Spleen (tissue), 7 donors: Measurements from ENCODE around the gene PLEKHA1.

Source experiments
- CTCF ChIP-seq, 11 experiments: fragments of 200-600 bp in 7 of 11; fragments of 450-650 bp in 4 of 11; sonication (generic) in 4 of 11; IDR thresholded peaks in 8 of 11; conservative IDR thresholded peaks in 3 of 11; 1 replicate in 7 of 11; 2 replicates in 4 of 11; pipeline versions ENCODE4 v1.4.0 to v1.8.0; 2016 to 2021; ENCODE audit warnings: antibody characterized with exemption in 11 of 11, inconsistent platforms in 4 of 11, mild to moderate bottlenecking in 1 of 11
- POLR2A ChIP-seq, 3 donors: fragments of 450-650 bp; IDR thresholded peaks; one replicate each; pipeline ENCODE4 v1.5.1; 2017; ENCODE audit warnings: antibody characterized with exemption in 3 of 3, mild to moderate bottlenecking in 1 of 3
- donor health status: DM: no; HTN: no; CAD: no; lungs with moderate emphysema.
- donor health status: DM: no; HTN: no; CAD: no.
- donor health status: DM: no; HTN: no; CAD: no.

DNA sequence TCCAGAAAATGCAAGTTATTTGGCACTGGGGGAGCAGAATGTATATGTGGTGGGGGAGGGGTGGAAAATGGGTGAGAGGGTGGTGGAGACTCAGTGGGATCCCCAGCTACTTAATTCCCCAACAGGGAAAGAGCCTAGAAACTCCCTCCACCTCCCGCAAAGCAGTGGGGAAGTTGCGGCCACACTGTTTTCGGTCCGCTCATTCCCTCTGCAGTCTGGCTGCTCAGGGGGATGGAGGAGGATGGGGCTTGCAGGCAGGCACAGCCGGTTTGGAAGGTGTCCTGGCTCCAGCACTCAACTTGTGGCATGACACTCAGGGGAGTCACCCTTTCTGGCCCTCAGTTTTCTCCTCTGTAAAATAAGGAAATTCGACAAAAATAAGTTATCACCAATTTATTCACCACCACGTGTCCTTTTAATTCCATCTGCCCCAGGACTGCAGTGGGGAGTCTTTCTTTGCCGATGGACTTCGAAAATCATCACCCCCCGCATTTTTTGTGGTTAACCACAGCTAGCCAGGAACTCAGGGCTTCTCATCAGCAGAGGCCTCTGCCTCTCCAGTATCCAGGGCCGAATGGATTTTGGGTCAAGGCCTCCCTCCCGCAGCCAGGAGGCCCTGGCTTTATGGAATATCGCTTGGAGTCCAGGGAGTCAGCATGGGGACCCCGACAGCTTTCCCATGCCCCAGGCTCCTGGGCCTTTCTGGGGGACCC, 85.2 kb downstream of the PLEKHA1 start:
- TF ChIP-seq POLR2A (IDR thresholded peaks at IDR 0.05) (no peak), CTCF (IDR thresholded peaks at IDR 0.05 in 8 of 11, conservative IDR thresholded peaks at IDR 0.05 in 3 of 11) (no peak)
